Measurements from ENCODE around the gene PLEKHN1. TPM values are rescaled to one million over a fixed set of nuclear protein-coding genes. Genes with fewer than 3 reads are reported as not detected.
A peak's percentile ranks its signal among the peaks of the same experiment; 100 is the strongest.

The PLEKHN1 gene
- total RNA-seq, 1 donor from 2014 or later = 1.3 TPM

DNA sequence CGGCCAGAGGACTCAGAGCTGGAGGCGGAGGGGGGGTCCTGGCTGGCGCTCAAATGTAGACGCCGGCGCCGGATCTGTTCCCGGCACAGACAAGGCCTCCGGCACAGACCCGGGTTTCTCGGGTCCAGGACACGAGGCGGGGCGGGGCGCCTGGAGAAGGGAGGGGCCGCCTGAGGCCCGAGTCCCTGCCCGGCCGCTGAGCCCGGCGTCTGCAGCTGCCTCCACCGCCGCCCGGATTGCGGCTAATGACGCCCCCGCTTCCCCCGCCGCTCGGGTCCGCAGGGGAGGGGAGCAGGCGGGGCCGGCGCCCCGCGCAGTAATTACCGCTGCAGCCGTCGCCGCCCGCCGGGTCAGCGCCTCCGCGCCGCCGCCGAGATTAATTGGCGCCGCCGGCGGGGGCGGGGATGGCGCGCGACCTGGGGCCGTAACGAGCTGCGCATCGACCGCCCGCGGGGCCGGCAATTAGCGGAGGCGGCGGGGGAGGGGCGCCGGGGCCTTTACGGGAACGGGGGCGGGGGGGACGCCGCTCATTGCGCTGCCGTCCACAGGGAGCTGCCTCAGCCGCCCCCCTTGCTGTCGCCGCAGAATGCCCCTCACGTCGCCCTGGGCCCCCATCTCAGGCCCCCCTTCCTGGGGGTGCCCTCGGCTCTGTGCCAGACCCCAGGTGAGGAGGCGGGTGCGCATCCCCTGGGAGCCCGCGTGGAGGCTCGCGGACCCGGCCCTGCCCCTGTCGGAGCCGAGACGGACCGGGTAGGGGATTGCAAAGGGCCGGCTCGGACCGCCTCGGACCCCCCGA lies 24.5 kb upstream of the PLEKHN1 start:
- DNase-seq (peak; percentile 41), ATAC-seq (ENCODE audit: low read depth) (peak; percentile 33)
- CTCF ChIA-PET = no interaction called here
- H3K27ac Mint-ChIP-seq = no peak overlapping the region
- H3K9me3 Mint-ChIP-seq = no peaks in the 10 kb centered on the region
- intact Hi-C loops (cut with micrococcal nuclease) = loop anchor here (5.0 kb wide), 1 partner anchor 34 kb away; no protein-coding TSS in a partner anchor
- peak overlapping the region; percentile 80 for H3K4me3 Mint-ChIP-seq
- peaks cover 19% of the 10 kb centered on the region for H3K27me3 Mint-ChIP-seq
- TF ChIP-seq, protein P1, sequence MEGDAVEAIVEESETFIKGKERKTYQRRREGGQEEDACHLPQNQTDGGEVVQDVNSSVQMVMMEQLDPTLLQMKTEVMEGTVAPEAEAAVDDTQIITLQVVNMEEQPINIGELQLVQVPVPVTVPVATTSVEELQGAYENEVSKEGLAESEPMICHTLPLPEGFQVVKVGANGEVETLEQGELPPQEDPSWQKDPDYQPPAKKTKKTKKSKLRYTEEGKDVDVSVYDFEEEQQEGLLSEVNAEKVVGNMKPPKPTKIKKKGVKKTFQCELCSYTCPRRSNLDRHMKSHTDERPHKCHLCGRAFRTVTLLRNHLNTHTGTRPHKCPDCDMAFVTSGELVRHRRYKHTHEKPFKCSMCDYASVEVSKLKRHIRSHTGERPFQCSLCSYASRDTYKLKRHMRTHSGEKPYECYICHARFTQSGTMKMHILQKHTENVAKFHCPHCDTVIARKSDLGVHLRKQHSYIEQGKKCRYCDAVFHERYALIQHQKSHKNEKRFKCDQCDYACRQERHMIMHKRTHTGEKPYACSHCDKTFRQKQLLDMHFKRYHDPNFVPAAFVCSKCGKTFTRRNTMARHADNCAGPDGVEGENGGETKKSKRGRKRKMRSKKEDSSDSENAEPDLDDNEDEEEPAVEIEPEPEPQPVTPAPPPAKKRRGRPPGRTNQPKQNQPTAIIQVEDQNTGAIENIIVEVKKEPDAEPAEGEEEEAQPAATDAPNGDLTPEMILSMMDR (IDR thresholded peaks at IDR 0.05) = no peak
- POLR2A ChIA-PET = interaction anchor here (0.5 to 1.2 kb wide), 5 partner anchors 25 to 563 kb away, joined by 3 to 6 read pairs (median 4); partner anchors contain the start of genes AURKAIP1 and PLEKHN1
- peaks cover 19% of the 10 kb centered on the region for H3K36me3 Mint-ChIP-seq (ENCODE audit: low read depth)
- H3K4me1 Mint-ChIP-seq = peaks cover 11% of the 10 kb centered on the region

GRCh38 chr1:942411-942821 lies 23.9 kb upstream of the PLEKHN1 start:
- H3K27ac Mint-ChIP-seq = no peak overlapping the region
- ATAC-seq (ENCODE audit: low read depth) (no peak), DNase-seq (no peak)
- H3K27me3 Mint-ChIP-seq = peaks cover 18% of the 10 kb centered on the region
- ChIA-PET POLR2A (interaction anchor here (0.6 to 1.2 kb wide), 4 partner anchors 24 to 433 kb away, joined by 3 to 6 read pairs (median 4); partner anchors contain the start of genes AURKAIP1 and PLEKHN1), CTCF (no interaction called here)
- TF ChIP-seq, protein P1 (IDR thresholded peaks at IDR 0.05) = no peak
- H3K4me1 Mint-ChIP-seq = peaks cover 11% of the 10 kb centered on the region
- no peaks in the 10 kb centered on the region for H3K9me3 Mint-ChIP-seq
- intact Hi-C loops (cut with micrococcal nuclease) = loop anchor here (5.0 kb wide), 1 partner anchor 35 kb away; no protein-coding TSS in a partner anchor
- peaks cover 25% of the 10 kb centered on the region for H3K36me3 Mint-ChIP-seq (ENCODE audit: low read depth)
- no peak overlapping the region for H3K4me3 Mint-ChIP-seq

GRCh38 chr1:942864-943533 lies 23.3 kb upstream of the PLEKHN1 start:
- Mint-ChIP-seq H3K4me3 (no peak overlapping the region), H3K36me3 (ENCODE audit: low read depth) (peaks cover 26% of the 10 kb centered on the region), H3K4me1 (peaks cover 11% of the 10 kb centered on the region), H3K27ac (no peak overlapping the region), H3K9me3 (no peaks in the 10 kb centered on the region), H3K27me3 (peaks cover 14% of the 10 kb centered on the region)
- ChIA-PET POLR2A (interaction anchor here (0.7 to 0.8 kb wide), 2 partner anchors 16 to 65 kb away, joined by 3 to 4 read pairs; partner anchors contain the start of gene NOC2L), CTCF (no interaction called here)
- ATAC-seq (ENCODE audit: low read depth) (no peak), DNase-seq (no peak)
- intact Hi-C loops (cut with micrococcal nuclease) = loop anchor here (5.0 kb wide), 1 partner anchor 36 kb away; no protein-coding TSS in a partner anchor
- TF ChIP-seq, protein P1 (IDR thresholded peaks at IDR 0.05) = no peak

DNA sequence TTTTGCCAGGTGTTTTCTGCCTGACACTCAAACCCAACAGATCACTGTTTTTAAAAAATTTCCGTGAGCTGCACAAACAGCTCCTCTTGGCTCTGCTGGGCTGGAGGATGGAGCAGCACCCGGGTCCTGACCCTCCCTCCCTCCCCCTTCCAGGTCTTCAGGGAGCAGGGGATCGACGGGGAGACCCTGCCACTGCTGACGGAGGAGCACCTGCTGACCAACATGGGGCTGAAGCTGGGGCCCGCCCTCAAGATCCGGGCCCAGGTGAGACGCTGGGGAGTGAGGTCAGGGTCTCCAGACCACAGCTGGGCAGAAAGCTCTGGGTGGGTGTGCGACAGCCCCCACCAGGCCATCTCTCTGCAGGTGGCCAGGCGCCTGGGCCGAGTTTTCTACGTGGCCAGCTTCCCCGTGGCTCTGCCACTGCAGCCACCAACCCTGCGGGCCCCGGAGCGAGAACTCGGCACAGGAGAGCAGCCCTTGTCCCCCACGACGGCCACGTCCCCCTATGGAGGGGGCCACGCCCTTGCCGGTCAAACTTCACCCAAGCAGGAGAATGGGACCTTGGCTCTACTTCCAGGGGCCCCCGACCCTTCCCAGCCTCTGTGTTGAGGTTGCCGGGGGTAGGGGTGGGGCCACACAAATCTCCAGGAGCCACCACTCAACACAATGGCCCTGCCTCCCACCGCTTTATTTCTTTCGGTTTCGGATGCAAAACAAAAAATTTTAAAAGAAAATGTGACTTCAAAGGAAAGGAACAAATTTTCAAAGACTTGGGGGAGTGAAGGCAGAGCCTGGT lies 22.5 kb upstream of the PLEKHN1 start:
- TF ChIP-seq, protein P1 (IDR thresholded peaks at IDR 0.05) = no peak
- Mint-ChIP-seq H3K4me1 (peaks cover 11% of the 10 kb centered on the region), H3K27ac (no peak overlapping the region), H3K9me3 (no peaks in the 10 kb centered on the region), H3K4me3 (no peak overlapping the region), H3K36me3 (ENCODE audit: low read depth) (peaks cover 33% of the 10 kb centered on the region), H3K27me3 (peaks cover 9% of the 10 kb centered on the region)
- POLR2A ChIA-PET = interaction anchor here (0.8 kb wide), 1 partner anchor 15 kb away, joined by 3 read pairs; the partner anchor contains the start of gene NOC2L
- ATAC-seq (ENCODE audit: low read depth) (no peak), DNase-seq (no peak)
- intact Hi-C loops (cut with micrococcal nuclease) = loop anchor here (5.0 kb wide), 1 partner anchor 36 kb away; no protein-coding TSS in a partner anchor
- CTCF ChIA-PET = no interaction called here
